GM23248 (cell line): ENCODE data around the gene OR2AJ1. TPM values are rescaled to one million over a fixed set of nuclear protein-coding genes. Genes with fewer than 3 reads are reported as not detected.

ENCODE experiments used
- DNase-seq: peaks from one replicate; pipeline ENCODE4 v3.0.0-alpha.2; 2015
- H2AFZ ChIP-seq: fragments of 200-600 bp; sonication (generic); 2 replicates; pipeline ENCODE4 v1.6.1; 2016; ENCODE audit warnings: antibody characterized with exemption
- H3F3A ChIP-seq: fragments of 200-600 bp; sonication (generic); 2 replicates; pipeline ENCODE4 v1.6.1; 2016; ENCODE audit warnings: mild to moderate bottlenecking, antibody characterized with exemption, mixed run types; ENCODE audit not compliant: insufficient read depth
- H3K27ac ChIP-seq: fragments of 200-600 bp; sonication (generic); 2 replicates; pipeline ENCODE4 v1.5.1; 2016; ENCODE audit warnings: mild to moderate bottlenecking
- H3K27me3 ChIP-seq: fragments of 200-600 bp; sonication (generic); replicated peaks from 2 replicates; pipeline ENCODE4 v1.6.1; 2016; ENCODE audit warnings: mild to moderate bottlenecking; ENCODE audit not compliant: insufficient read depth
- H3K36me3 ChIP-seq: fragments of 200-600 bp; sonication (generic); 2 replicates; pipeline ENCODE4 v1.6.1; 2016; ENCODE audit warnings: low read depth, mild to moderate bottlenecking
- H3K4me1 ChIP-seq: fragments of 200-600 bp; sonication (generic); 2 replicates; pipeline ENCODE4 v1.6.1; 2016; ENCODE audit warnings: mild to moderate bottlenecking; ENCODE audit not compliant: insufficient read depth
- H3K4me2 ChIP-seq: fragments of 200-600 bp; sonication (generic); one replicate; pipeline ENCODE4 v1.6.1; 2016; ENCODE audit warnings: mild to moderate bottlenecking; ENCODE audit not compliant: unreplicated experiment
- H3K4me3 ChIP-seq: fragments of 200-600 bp; sonication (generic); 2 replicates; pipeline ENCODE4 v1.5.1; 2016; ENCODE audit warnings: mild to moderate bottlenecking
- H3K79me2 ChIP-seq: fragments of 200-600 bp; sonication (generic); 2 replicates; pipeline ENCODE4 v1.6.1; 2016; ENCODE audit warnings: mild to moderate bottlenecking; ENCODE audit not compliant: insufficient read depth
- H3K9ac ChIP-seq: fragments of 200-600 bp; sonication (generic); 2 replicates; pipeline ENCODE4 v1.6.1; 2016; ENCODE audit warnings: mild to moderate bottlenecking
- H3K9me2 ChIP-seq: fragments of 200-600 bp; sonication (generic); 2 replicates; pipeline ENCODE4 v1.6.1; 2016; ENCODE audit warnings: mixed run types, mild to moderate bottlenecking, moderate library complexity; ENCODE audit not compliant: insufficient read depth
- H3K9me3 ChIP-seq: fragments of 200-600 bp; sonication (generic); one replicate; pipeline ENCODE4 v1.6.1; 2017; ENCODE audit warnings: low read depth
- H4K20me1 ChIP-seq: fragments of 200-600 bp; sonication (generic); 2 replicates; pipeline ENCODE4 v1.6.0; 2016; ENCODE audit not compliant: insufficient read depth
- EZH2 ChIP-seq: fragments of 200-600 bp; sonication (generic); IDR thresholded peaks from 2 replicates; pipeline ENCODE4 v1.6.1; 2018; ENCODE audit warnings: antibody characterized with exemption, mild to moderate bottlenecking; ENCODE audit not compliant: insufficient read depth, poor library complexity, severe bottlenecking
- EZH2phosphoT487 ChIP-seq: fragments of 200-600 bp; sonication (generic); IDR thresholded peaks from 2 replicates; pipeline ENCODE4 v1.6.1; 2018; ENCODE audit warnings: antibody characterized with exemption, moderate library complexity, mild to moderate bottlenecking, low read depth; ENCODE audit not compliant: insufficient read depth
- whole genome bisulfite sequencing, 2 experiments: methylation state at CpG; one replicate each; pipeline ENCODE4 v1.1.6; 2015 to 2017; ENCODE audit warnings: low lambda C conversion rate in 2 of 2, low coverage in 1 of 2; ENCODE audit errors: missing lambda C conversion rate in 2 of 2; 5-methylcytosine and 5-hydroxymethylcytosine counted together
- in situ Hi-C: fragments of 300-500 bp; cut with MboI; formaldehyde crosslinking; loops from 2 replicates; pipeline ENCODE4 v1.15.0; 2020
- polyA plus RNA-seq: library from polyadenylated mRNA; unstranded; fragments of >200 nt; fragmentation: Nextera tagmentation; extraction: Ambion mirVana; gene quantifications from 2 replicates; pipeline ENCODE4 v1.2.1, GENCODE V29; 2016
- total RNA-seq: library from RNA; depleted of rRNA; stranded (reverse); fragments of >200 nt; shearing (Covaris generic); gene quantifications from 2 replicates; pipeline ENCODE4 v1.2.3, GENCODE V29; 2014; rRNA removed

OR2AJ1 gene
- total and polyA plus RNA-seq, 2 experiments from 2014 or later, result not detected

DNA sequence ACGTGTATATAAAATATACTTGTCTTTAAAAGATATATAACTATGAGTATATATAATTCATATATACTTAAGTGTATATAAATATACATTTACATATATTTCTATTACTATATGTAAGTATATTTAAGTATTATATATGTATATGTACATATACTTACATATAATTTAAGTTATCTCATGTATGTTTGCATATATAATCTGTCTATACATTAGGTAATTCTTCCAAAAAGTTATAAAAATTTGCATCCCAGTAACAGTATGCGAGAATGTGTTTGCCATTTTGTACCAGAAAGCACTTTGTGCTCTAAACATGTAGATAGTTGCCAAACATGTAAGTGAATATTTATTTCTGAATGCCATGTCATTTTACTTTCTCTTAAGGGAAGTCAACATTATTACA is 40.2 kb downstream of the OR2AJ1 start, which contains the start of gene OR2AK2:
Gene OR2AK2 (plus strand): TSS at position 301 of the 400 bp plus-strand sequence. CDS start 144 bp downstream, outside the sequence.
- no peak within 1 kb of the TSS for H3K4me3 ChIP-seq
- in situ Hi-C loops, result no loop called here
- TF ChIP-seq EZH2 (no peak), EZH2phosphoT487 (no peak)
- H4K20me1 ChIP-seq, result no peaks in the 10 kb centered on the region
- H3K9me3 ChIP-seq, result no peaks in the 10 kb centered on the region
- H3K36me3 ChIP-seq, result no peaks in the 10 kb centered on the region
- no peak for DNase-seq
- H3K4me2 ChIP-seq, result no peak within 1 kb of the TSS
- no peaks in the 10 kb centered on the region for H3K9me2 ChIP-seq
- no peaks in the 10 kb centered on the region for H3K4me1 ChIP-seq
- 13 to 16% methylated on average over 2 of the region's 2 CpGs for WGBS, 2 experiments
- no peak within 1 kb of the TSS for H2AFZ ChIP-seq
- H3K79me2 ChIP-seq, result no peaks in the 10 kb centered on the region
- H3K9ac ChIP-seq, result no peak within 1 kb of the TSS
- H3K27me3 ChIP-seq, result no peaks in the 10 kb centered on the region
- no peak within 1 kb of the TSS for H3K27ac ChIP-seq
- no peaks in the 10 kb centered on the region for H3F3A ChIP-seq

DNA sequence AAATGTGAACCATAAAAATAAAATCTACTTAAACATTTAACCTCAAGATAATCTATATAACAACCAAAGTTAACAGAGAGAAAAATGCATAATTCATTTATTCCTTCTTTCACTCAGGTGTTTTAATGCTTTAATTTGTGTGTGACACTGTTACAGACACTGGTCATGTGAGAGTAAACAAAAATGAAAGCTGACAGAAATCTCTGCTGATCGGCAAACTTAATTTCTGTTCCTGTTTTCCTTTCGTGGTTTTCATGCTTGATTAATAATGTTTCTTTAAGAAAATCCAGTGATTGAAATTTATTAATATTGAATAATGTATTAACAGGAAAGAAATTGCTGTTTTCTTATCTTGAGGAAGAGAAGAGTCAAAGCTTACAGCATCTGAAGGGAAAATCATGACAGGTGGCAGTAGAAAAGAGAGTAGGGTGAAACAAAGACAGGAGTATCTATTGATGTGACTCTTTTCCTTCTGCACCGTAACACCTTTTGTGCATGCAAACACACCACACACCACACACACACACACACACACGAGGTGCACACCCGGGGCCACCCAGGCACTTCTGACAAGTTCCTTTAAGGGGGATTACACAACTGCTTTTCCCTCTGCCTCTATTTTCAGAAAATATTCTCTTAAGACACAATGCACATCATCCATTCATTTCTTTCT is 42.0 kb downstream of the OR2AJ1 start:
- Histone ChIP-seq H3K27ac (no peak overlapping the region), H3K4me2 (no peak overlapping the region), H3K9me2 (no peaks in the 10 kb centered on the region), H2AFZ (no peak overlapping the region), H3K4me1 (no peaks in the 10 kb centered on the region), H3K27me3 (no peaks in the 10 kb centered on the region), H3F3A (no peaks in the 10 kb centered on the region), H4K20me1 (no peaks in the 10 kb centered on the region), H3K4me3 (no peak overlapping the region), H3K36me3 (no peaks in the 10 kb centered on the region), H3K79me2 (no peaks in the 10 kb centered on the region), H3K9ac (no peak overlapping the region), H3K9me3 (no peaks in the 10 kb centered on the region)
- in situ Hi-C loops, result no loop called here
- TF ChIP-seq EZH2 (no peak), EZH2phosphoT487 (no peak)
- DNase-seq, result no peak
- WGBS, 2 experiments, result 38% methylated on average over 4 to 5 of the region's 5 CpGs

Other genes starting within 250 kb of the OR2AJ1 start
- not detected in 2 replicates for gene OR13G1, start 245.2 kb upstream of the OR2AJ1 start, total RNA-seq
- gene OR13G1, start 245.2 kb upstream of the OR2AJ1 start, polyA plus RNA-seq, result not detected in 2 replicates
- not detected in 2 replicates for gene OR6F1, start 208.2 kb upstream of the OR2AJ1 start, total RNA-seq
- not detected in 2 replicates for gene OR6F1, start 208.2 kb upstream of the OR2AJ1 start, polyA plus RNA-seq
- gene OR14K1, start 186.3 kb upstream of the OR2AJ1 start, total RNA-seq, result not detected in 2 replicates
- gene OR14K1, start 186.3 kb upstream of the OR2AJ1 start, polyA plus RNA-seq, result not detected in 2 replicates
- not detected in 2 replicates for gene OR14A2, start 176.7 kb upstream of the OR2AJ1 start, total RNA-seq
- gene OR14A2, start 176.7 kb upstream of the OR2AJ1 start, polyA plus RNA-seq, result not detected in 2 replicates
- not detected in 2 replicates for gene OR1C1, start 164.3 kb upstream of the OR2AJ1 start, total RNA-seq
- not detected in 2 replicates for gene OR1C1, start 164.3 kb upstream of the OR2AJ1 start, polyA plus RNA-seq
- gene OR14A16, start 100.8 kb upstream of the OR2AJ1 start, total RNA-seq, result not detected in 2 replicates
- not detected in 2 replicates for gene OR14A16, start 100.8 kb upstream of the OR2AJ1 start, polyA plus RNA-seq
- not detected in 2 replicates for gene OR11L1, start 83.0 kb upstream of the OR2AJ1 start, total RNA-seq
- gene OR11L1, start 83.0 kb upstream of the OR2AJ1 start, polyA plus RNA-seq, result not detected in 2 replicates
- gene TRIM58, start 67.7 kb upstream of the OR2AJ1 start, total RNA-seq, result not detected in 2 replicates
- gene TRIM58, start 67.7 kb upstream of the OR2AJ1 start, polyA plus RNA-seq, result not detected in 2 replicates
- gene OR2W3, start 29.3 kb upstream of the OR2AJ1 start, total RNA-seq, result not detected in 2 replicates
- not detected in 2 replicates for gene OR2W3, start 29.3 kb upstream of the OR2AJ1 start, polyA plus RNA-seq
- not detected in 2 replicates for gene OR2T8, start 4.6 kb upstream of the OR2AJ1 start, total RNA-seq
- gene OR2T8, start 4.6 kb upstream of the OR2AJ1 start, polyA plus RNA-seq, result not detected in 2 replicates
- gene OR2L8, start 24.0 kb downstream of the OR2AJ1 start, total RNA-seq, result not detected in 2 replicates
- gene OR2L8, start 24.0 kb downstream of the OR2AJ1 start, polyA plus RNA-seq, result not detected in 2 replicates
- not detected in 2 replicates for gene OR2AK2, start 40.3 kb downstream of the OR2AJ1 start, total RNA-seq
- gene OR2AK2, start 40.3 kb downstream of the OR2AJ1 start, polyA plus RNA-seq, result not detected in 2 replicates
- gene OR2L5, start 88.8 kb downstream of the OR2AJ1 start, total RNA-seq, result not detected in 2 replicates
- gene OR2L5, start 88.8 kb downstream of the OR2AJ1 start, polyA plus RNA-seq, result not detected in 2 replicates
- not detected in 2 replicates for gene OR2L2, start 105.2 kb downstream of the OR2AJ1 start, total RNA-seq
- gene OR2L2, start 105.2 kb downstream of the OR2AJ1 start, polyA plus RNA-seq, result not detected in 2 replicates
- gene OR2L3, start 121.9 kb downstream of the OR2AJ1 start, total RNA-seq, result not detected in 2 replicates
- not detected in 2 replicates for gene OR2L3, start 121.9 kb downstream of the OR2AJ1 start, polyA plus RNA-seq
- not detected in 2 replicates for gene OR2L13, start 170.3 kb downstream of the OR2AJ1 start, total RNA-seq
- gene OR2L13, start 170.3 kb downstream of the OR2AJ1 start, polyA plus RNA-seq, result not detected in 2 replicates
- not detected in 2 replicates for gene OR2M5, start 220.3 kb downstream of the OR2AJ1 start, total RNA-seq
- not detected in 2 replicates for gene OR2M5, start 220.3 kb downstream of the OR2AJ1 start, polyA plus RNA-seq
- gene OR2M2, start 249.9 kb downstream of the OR2AJ1 start, total RNA-seq, result not detected in 2 replicates
- gene OR2M2, start 249.9 kb downstream of the OR2AJ1 start, polyA plus RNA-seq, result not detected in 2 replicates